HG03139 (cell line): ENCODE measurements around the gene TTBK2.
"Not testable (repeated sequence)": the region's sequence is repeated elsewhere in the genome, so short reads cannot be mapped to it uniquely, and the experiment has no call there.

ENCODE experiments used
- ATAC-seq: cut with Tn5 transposase; IDR thresholded peaks from one replicate; pipeline ENCODE4 v1.9.1; 2021; ENCODE audit not compliant: unreplicated experiment

TTBK2 gene

DNA sequence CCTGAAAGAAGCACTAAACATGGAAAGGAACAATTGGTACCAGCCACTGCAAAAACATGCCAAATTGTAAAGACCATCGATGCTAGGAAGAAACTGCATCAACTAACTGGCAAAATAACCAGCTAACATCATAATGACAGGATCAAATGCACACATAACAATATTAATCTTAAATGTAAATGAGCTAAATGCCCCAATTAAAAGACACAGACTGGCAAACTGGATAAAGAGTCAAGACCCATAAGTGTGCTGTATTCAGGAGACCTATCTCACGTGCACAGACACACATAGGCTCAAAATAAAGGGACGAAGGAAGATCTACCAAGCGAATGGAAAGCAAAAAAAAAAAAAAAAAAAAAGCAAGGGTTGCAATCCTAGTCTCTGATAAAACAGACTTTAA is 154.5 kb downstream of the TTBK2 start:
- not testable (repeated sequence) for ATAC-seq

DNA sequence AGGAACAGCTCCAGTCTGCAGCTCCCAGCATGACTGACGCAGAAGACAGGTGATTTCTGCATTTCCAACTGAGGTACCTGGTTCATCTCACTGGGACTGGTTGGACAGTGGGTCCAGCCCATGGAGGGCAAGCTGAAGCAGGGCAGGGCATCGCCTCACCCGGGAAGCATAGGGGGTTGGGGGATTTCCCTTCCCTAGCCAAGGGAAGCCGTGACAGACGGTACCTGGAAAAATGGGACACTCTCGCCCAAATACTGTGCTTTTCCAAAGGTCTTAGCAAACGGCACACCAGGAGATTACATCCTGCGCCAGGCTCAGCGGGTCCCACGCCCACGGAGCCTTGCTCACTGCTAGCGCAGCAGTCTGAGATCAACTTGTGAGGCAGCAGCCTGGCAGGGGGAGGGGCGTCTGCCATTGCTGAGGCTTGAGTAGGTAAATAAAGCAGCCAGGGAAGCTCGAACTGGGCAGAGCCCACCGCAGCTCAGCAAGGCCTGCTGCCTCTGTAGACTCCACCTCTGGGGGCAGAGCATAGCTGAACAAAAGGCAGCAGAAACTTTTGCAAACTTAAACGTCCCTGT is 156.3 kb downstream of the TTBK2 start:
- not testable (repeated sequence) for ATAC-seq

DNA sequence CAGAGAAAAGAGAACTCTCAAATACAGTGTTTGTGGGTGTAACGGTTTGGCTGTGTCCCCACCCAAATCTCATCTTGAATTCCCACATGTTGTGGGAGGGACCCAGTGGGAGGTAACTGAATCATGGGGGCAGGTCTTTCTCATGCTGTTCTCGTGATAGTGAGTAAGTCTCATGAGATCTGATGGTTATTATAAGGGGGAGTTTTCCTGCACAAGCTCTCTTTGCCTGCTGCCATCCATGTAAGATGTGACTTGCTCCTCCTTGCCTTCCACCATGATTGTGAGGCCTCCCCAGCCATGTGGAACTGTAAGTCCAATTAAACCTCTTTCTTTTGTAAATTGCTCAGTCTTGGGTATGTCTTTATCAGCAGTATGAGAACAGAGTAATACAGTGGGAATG is 158.8 kb downstream of the TTBK2 start:
- ATAC-seq, result not testable (repeated sequence)

DNA sequence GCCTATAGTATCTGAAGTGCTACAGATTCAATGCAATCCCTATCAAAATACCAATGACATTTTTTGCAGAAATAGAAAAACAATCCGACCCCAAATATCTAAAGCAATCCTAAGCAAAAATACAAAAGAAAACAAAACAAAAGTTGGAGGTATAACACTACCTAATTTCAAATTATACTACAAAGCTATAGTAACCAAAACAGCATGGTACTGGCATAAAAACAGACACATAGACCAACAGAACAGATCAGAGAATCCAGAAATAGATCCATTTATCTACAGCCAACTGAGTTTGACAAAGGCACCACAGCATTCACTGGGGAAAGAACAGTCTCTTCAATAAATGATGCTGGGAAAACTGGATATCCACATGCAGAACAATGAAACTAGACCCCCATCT is 159.8 kb downstream of the TTBK2 start:
- ATAC-seq, result no peak

DNA sequence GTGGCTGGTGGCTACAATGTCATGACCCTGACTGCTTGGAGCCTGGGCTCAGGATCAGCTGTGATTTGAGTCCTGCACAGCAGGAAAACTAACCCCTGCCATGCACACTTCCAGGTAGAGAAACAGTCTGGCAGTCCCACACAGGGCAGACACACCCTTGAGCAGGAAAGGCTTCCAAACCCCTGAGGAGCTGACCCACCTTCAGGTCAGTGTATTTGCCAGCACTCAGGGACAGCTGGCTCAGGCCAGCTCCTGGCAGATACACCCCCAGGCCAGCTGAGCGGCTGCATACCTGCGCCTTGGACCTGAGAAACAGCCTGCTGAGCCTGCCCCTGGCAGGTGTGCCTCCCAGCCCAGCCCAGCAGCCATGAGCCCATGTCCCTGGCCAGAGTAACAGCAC is 161.5 kb downstream of the TTBK2 start:
- ATAC-seq, result no peak

DNA sequence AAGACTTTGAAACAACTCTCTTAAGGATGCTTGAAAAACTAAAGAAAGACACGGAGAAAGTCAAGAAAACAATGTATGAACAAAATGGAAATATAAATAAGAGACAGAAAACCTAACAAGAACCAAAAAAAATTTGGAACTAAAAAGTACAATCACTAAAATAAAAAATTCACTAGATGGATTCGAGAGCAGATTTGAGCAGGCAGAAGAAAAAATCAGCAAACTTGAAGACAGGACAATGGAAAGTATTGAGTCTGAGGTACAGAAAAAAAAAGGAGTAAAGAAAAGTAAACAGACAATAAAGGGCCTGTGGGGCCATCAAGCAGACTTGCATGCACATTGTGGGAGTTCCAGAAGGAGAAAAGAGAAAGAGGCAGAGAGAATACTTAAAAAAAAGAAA is 170.3 kb downstream of the TTBK2 start:
- ATAC-seq, result no peak

DNA sequence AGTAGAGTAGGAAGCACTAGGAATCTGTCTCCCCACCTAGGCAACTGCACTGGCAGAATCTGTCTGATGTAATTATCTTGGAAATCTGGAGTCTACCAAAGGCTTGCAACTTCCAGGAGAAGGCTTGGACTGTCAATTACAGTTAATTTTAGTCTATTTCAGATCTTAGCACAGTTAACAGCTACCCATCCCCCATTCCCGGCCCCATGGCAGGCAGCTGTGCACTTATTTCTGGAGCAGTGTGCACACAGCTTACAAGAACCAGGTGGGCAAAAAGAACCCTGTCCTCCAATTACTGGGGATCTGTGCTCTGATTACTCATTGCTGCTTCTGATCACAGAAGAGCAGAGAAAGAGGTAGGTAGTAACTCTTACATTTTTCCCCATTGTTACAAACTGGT is 171.3 kb downstream of the TTBK2 start:
- no peak for ATAC-seq

DNA sequence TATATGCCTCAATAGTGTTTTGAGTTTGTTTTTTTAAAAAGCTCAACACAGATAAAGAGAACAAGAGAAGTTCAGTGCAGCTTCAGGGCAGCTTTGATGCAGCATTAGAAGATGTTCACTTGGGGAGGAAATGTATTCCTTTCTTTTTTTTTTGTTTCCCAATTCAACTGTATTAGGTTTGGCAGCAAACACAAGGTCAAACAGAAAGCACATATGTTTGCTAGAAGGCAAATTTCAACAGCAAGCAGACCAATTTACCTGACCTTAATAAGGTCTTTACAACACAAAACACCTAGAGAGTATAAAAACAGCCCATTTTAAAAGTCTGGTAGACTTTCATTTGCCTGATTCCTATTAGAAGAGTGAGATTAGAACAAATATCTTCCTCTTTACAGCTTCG is 176.4 kb downstream of the TTBK2 start:
- ATAC-seq, result no peak

DNA sequence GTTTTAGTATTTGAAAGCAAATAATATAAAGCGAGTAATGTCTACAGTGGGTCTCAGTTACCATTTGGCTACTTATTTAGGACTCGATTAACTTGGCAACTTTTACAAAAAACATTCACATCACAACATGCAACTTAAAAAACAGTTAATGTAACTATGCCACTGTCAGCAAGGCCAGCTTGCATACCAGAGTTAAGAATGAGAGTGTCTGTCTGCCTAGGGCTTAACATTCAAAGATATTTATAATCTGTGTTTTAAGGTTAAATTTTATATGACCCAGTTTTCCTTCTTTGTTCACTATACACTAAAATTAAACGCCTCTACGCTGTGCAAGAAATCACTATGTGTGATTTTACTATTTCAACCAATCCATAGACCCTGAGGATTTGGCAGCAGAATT is 178.4 kb downstream of the TTBK2 start:
- ATAC-seq, result no peak

DNA sequence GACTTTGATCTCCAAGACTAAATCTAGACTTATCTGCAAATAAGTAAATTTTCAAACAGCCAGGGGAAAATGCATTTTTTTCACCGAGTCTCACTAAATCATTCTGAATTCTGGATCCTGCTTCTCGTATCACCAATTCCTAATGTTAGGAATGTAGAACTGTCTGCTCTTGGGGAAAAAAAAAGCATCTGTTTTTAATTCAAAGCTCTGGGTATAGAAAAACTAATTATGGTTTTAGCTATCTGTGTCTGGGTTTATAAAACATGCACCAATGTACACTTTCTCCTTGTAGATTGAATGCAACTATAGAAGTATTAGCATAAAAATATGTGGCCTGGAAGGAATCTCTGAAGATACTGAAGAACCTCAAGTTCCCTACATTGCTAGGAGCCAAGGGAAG is 178.9 kb downstream of the TTBK2 start:
- ATAC-seq, result no peak

DNA sequence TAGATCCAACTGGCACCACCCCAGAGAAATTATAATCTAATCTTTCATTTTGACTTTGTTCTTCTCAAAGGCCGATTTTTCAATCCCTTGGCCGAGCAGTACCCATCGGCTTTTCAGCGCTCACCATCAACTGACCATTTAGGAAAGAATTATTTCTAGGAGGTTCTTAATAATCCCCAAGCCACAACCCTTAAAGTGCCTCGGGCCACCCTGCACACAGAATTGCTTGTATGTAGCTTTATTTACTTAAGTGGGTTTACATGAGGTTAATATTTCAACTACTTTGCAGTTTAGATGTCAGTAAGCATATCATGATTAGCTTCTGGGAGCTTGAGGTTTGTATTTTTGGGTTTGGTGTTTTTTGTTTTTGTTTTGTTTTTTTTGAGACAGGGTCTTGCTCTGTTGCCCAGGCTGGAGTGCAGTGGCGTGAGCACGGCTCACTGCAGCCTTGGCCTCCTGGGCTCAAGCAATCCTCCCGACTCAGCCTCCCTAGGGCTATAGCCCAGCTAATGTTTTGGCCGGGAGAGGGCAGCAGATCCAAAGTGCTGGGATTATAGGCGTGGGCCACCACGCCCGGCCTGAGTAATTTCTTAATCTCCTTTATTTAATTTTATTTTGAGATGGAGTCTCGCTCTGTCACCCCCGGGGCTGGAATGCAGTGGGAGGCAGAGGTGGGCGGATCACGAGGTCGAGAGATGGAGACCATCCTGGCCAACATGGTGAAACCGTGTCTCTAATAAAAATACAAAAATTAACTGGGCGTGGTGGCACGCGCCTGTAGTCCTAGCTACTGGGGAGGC is 182.8 kb downstream of the TTBK2 start:
- ATAC-seq, result no peak

DNA sequence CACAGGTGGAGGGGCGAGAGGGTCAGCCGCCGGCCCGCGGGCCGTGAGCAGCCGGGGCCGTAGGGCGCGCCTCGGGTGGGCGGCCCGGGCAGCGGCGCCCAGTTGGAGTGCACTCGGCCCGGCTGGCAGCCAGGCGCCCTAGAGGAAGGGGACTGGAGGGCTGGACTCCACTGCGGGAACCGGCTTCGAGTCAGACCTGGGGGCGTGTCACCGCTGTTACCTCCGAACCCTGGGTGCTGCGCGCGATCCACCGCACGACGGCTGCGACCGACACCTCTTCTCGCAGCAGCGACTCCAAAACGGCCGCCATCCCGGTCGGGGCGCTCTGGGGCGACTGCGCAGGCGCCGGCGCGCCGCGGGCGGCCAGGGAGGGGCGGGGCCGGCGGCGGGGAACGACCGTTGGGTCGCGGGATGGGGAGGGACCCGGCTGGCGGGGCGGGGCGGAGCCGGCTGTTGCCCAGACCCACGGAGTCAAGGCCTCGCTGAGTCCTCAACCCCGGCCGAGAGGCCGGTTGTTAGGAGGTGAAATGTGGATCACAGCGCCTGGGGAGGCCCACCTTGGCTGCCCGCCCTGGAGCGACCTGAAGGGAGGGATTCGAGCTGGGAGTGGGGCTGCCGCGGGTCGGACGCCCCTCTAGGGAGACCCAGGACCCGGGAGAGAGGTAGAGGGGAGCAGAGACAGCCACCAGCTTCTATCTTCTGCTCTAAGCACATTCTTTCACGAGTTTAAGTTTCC is 183.6 kb downstream of the TTBK2 start, which contains the start of gene CDAN1:
Gene CDAN1, minus strand, starts transcription at position 336 of the 736 bp plus-strand sequence. Its CDS starts 26 bp downstream, at position 310.
- ATAC-seq, result peak; percentile 82

DNA sequence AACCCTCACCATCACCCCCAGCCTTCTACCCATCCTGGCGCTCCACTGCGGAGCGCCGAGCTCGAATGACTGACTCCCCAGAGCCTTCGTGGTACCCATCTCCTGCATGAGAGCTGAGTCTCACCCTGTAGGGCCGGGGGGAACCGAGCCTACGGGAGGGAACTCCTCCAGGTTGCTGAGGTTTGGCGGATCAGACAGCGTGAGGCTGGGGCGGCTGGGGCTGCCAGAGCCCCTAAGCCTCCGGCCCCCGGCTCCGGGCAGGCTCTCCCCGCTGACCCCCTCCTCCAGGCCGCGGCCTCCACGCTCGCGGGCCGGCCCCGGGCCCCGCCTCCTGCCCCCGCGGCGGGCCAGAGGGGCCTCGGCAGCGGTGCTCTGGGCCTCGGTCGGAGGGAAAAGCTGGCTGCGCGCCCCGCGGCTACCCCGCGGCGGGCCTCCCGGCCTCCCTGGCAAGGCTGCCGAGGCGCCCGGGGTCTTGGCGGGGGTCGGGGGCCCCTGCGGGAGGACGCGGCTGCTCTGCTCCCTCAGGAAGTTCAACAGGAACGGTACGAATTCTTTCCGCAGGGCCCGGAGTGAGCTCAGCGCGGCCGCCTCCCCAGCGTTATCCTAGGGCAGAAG is 184.3 kb downstream of the TTBK2 start:
- ATAC-seq, result peak; percentile 26

DNA sequence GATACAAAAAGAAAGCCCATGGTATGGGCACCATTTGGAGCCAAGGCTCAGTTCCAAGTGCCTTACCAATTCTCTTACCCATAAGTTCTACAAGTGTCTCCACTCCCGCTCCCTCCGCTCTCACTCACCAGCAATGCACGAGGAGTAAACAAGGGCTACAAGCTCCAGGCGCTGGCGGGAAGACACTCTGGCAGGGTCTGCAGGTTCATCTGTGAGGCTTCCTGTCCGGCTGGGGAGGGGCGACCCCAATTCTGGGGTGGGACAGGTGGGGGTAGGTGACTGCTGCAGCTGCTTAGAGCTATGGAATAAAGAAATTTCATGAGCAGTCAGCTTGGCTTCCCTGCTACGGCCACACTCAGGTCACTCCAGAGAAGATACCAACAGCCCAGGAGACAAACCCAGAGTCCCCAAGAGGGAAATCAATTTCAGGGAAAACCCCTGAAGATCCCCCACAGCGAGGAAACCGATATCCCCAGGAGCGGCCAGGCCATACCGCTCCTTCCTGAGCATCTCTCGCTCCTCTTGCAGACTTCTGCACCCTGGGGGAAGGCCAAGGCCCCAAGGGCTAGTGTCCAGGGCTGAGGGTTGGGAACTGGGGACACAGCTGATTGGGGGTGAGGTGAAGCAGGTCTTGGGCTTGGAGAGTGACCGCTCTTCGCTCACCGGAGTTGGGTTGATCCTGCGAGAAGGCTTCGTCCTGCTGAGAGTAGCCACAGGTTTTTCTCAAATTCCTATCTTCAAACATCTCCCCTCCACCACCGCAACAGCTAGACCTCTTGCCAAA is 185.0 kb downstream of the TTBK2 start:
- ATAC-seq, result no peak

DNA sequence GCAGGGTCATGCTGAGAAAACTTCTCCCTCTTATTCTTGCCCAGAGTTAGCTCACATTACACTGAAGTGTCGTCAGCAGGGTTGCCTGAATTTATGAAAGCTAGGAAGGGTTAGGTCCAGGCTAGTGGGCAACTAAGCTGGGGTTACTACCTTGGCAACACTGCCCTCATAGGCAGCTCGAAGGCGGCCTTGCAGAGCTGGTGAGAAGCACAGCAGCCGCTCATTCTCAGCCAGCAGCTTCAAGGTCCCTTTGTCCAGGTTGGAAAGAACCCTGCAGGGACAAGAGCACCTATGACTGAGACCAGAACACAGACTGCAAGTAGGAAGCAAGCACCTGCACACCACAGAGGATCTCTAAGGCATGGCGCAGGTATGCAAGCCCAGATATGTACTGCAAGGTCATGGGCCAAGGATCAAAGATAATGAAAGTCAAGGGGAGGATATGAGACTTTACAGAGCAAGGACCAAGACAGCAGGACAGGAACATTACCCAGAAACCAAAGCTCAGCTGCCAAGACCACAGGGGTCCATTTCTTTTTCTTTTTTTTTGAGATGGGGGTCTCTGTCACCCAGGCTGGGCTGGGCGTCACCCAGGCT is 186.4 kb downstream of the TTBK2 start:
- no peak for ATAC-seq

DNA sequence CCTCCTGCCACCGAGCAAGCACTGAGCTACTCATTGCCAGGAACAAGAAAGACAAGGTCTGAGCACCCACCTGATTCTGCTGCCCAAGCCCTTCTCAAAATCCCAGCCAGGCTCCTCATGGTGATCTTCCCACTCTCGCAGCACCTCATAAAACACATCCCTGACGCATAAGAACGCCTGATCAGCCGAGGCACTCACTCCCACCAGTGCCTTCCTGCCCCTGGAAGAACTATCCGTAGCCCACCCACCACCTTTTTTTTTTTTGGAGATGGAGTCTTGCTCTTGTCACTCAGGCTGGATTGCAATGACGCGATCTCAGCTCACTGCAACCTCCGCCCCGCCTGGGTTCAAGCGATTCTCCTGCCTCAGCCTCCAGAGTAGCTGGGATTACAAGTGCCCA is 187.6 kb downstream of the TTBK2 start:
- ATAC-seq, result no peak

DNA sequence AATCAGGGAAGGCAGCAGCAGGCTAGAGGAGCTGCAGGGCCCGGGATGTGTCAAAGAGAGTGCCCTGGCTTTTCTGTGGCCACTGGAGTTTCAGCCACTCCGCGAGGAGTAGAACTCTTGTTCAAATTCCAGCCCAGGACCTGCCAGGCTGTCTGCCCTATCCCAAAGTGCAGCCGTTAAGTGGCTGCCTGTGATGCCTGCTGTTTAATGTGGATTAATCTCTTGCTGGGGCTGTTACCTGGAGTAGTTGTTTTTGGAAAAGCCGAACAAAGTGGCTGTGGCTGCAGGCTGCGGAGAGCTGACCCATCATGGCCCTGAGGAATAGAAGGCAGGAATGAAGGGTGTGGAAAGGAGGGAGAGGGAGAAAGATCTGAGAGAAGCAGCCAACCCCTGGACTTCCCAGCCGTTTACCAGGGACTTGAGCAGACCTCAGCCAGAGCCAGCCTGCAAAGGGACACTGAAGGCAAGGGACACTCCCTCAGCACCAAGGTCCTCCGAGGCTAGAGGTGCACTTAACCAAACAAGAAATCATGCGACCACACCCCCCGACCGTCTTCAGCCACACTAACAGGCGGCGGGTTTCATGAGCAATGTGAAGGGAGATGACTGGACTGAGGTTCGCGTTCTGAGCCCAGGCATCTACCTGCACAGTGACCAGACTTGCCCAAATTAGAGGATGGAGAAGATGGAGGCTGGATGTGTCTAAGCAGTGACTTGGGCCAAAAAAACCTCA is 188.3 kb downstream of the TTBK2 start:
- ATAC-seq, result no peak

DNA sequence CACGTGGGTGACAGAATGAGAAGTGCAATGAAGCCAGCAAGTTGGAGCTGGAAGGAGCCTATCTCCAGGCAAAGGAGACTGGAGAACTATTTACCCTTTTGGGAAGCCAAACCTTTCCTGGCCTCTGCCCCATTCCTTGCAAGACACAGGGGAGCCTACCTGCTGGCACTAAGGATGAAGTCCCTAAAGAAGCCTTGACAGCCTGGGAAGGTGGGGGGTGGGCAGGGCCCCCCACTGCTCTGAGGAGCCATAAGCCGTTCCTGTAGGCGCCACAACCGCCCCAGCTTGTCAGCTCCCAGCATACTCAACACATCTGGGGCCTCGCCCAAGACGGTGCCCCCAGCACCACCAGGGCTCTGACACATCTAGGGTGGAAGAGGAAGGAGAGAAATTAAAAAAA is 189.1 kb downstream of the TTBK2 start:
- no peak for ATAC-seq

DNA sequence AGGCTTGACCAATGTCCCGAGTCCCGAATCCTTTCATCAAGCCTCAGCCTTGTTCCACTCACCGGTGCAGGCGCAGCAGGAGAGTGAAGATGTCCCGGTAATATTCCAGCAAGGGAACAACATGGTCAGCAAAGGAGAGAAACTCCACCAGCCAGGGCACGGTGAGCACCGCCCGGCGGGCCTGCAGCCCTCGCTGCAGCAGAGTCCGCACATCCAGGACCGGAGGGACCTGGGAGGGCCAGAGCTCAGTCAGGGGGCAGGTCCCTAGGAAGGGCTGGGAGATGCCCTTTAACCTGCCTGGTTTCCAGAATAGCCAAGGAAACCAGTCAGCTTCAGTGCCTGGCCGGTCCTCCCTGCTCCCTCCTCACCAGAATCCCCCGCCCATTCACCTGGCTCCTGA is 190.0 kb downstream of the TTBK2 start:
- ATAC-seq, result no peak

DNA sequence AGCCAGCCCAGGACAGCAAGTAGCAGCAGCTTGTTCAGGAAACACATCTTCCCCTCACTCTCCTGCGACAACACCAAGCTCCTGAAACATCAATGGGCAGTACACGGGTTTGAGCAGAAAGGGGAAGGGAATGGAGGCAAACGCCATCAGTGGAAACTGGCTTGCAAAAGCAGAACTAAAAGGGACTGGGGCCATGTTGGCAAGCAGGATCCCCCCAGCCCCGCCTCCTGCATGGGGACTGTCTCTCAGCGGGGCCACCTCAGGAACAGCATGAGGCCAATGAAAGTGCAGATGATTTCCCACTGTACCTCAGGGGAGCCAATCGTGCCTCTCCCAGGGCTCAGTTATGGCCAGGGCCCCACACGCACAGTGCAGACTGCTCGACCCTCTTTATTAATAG is 190.4 kb downstream of the TTBK2 start:
- no peak for ATAC-seq
